T-cell (primary cell): Measurements from ENCODE around the gene TENM3. TPM values are rescaled to one million over a fixed set of nuclear protein-coding genes. Genes with fewer than 3 reads are reported as not detected.

Source experiments
- ATAC-seq, 4 experiments: fragments of 200-7000 bp in 3 of 4; fragments of 150-1000 bp in 1 of 4; cut with Tn5 transposase; replicated peaks in 1 of 4; 1 replicate in 3 of 4; 2 replicates in 1 of 4; pipeline ENCODE4 v1.10.0; 2021; ENCODE audit warnings: moderate library complexity in 3 of 4, mild to moderate bottlenecking in 2 of 4, moderate number of reproducible peaks in 1 of 4
- CTCF ChIA-PET, 2 donors: fragments of 300-600 bp; sonication (Branson Sonifier 250); formaldehyde crosslinking; loops; one replicate each; lab custom pipeline; 2022; ENCODE audit warnings: antibody characterized with exemption in 2 of 2; lab: Charles Lee
- POLR2A ChIA-PET, 2 donors: fragments of 300-600 bp; sonication (Branson Sonifier 250); formaldehyde crosslinking; loops; one replicate each; lab custom pipeline; 2022; ENCODE audit warnings: antibody characterized with exemption in 2 of 2; lab: Charles Lee
- DNase-seq, 35 experiments: peaks; one replicate each; pipeline versions ENCODE4 v3.0.0 to v3.0.0-alpha.2; 2013 to 2023
- H3K27ac ChIP-seq: one replicate; pipeline ENCODE4 v1.5.1; 2013; ENCODE audit warnings: low read length
- H3K27me3 ChIP-seq, 2 experiments: replicated peaks in 1 of 2; 1 replicate in 1 of 2; 2 replicates in 1 of 2; pipeline versions ENCODE4 v1.6.1 to v1.7.0; 2013; ENCODE audit warnings: low read length in 1 of 2, mixed read lengths in 1 of 2; ENCODE audit not compliant: control insufficient read depth in 2 of 2, insufficient read depth in 2 of 2; ENCODE audit errors: extremely low read depth in 1 of 2
- H3K36me3 ChIP-seq, 2 donors: 1 replicate in 1 of 2; 2 replicates in 1 of 2; pipeline versions ENCODE4 v1.6.1 to v1.7.0; 2013; ENCODE audit warnings: low read length in 1 of 2; ENCODE audit not compliant: control insufficient read depth in 2 of 2, insufficient read depth in 1 of 2; ENCODE audit errors: extremely low read depth in 1 of 2
- H3K4me1 ChIP-seq, 2 experiments: 1 replicate in 1 of 2; 2 replicates in 1 of 2; pipeline versions ENCODE4 v1.6.1 to v1.7.0; 2013; ENCODE audit warnings: low read length in 2 of 2, mixed read lengths in 1 of 2; ENCODE audit not compliant: insufficient read depth in 2 of 2, control insufficient read depth in 1 of 2; ENCODE audit errors: extremely low read depth in 1 of 2
- H3K4me3 ChIP-seq, 2 donors: 1 replicate in 1 of 2; 2 replicates in 1 of 2; pipeline versions ENCODE4 v1.5.1 to v1.7.0; 2013; ENCODE audit warnings: mild to moderate bottlenecking in 2 of 2, low read length in 1 of 2, moderate library complexity in 1 of 2; ENCODE audit not compliant: control insufficient read depth in 1 of 2; ENCODE audit errors: extremely low read depth in 1 of 2
- H3K9me3 ChIP-seq: 2 replicates; pipeline ENCODE4 v1.7.0; 2013
- H3K27ac Mint-ChIP-seq, 2 donors: one replicate each; pipeline ENCODE4 v1.8.0; 2020 to 2021; ENCODE audit warnings: mild to moderate bottlenecking in 2 of 2, mixed read lengths in 2 of 2
- H3K27me3 Mint-ChIP-seq, 2 donors: one replicate each; pipeline ENCODE4 v1.8.0; 2021 to 2022; ENCODE audit warnings: mixed read lengths in 2 of 2
- H3K36me3 Mint-ChIP-seq: one replicate; pipeline ENCODE4 v1.8.0; 2021; ENCODE audit warnings: mixed read lengths
- H3K4me1 Mint-ChIP-seq, 3 donors: one replicate each; pipeline ENCODE4 v1.8.0; 2020 to 2022; ENCODE audit warnings: mixed read lengths in 3 of 3, mild to moderate bottlenecking in 1 of 3
- H3K4me3 Mint-ChIP-seq, 3 donors: one replicate each; pipeline ENCODE4 v1.8.0; 2020 to 2022; ENCODE audit warnings: mild to moderate bottlenecking in 3 of 3, mixed read lengths in 3 of 3, moderate library complexity in 3 of 3
- H3K9me3 Mint-ChIP-seq, 3 donors: one replicate each; pipeline ENCODE4 v1.8.0; 2020 to 2022; ENCODE audit warnings: mixed read lengths in 3 of 3
- WGBS: methylation state at CpG from one replicate; pipeline ENCODE4 v1.1.5; 2013; ENCODE audit warnings: missing lambda C conversion rate; ENCODE audit not compliant: insufficient coverage; 5-methylcytosine and 5-hydroxymethylcytosine counted together
- total RNA-seq, 35 experiments: library from RNA in 6 of 35; stranded (reverse) in 6 of 35; fragments of 120-200 nt in 1 of 35; gene quantifications; one replicate each; pipeline versions ENCODE4 v1.2.1 to v1.2.4 and lab custom pipeline; 2013 to 2026

Gene TENM3
- total RNA-seq, 5 donors from 2014 or later (not counting 1 experiment from before 2014, with no cell fraction given), result 0.03 to 0.44 (median 0.16) TPM; not detected in 2

GRCh38 chr4:182589100-182589499 is 345.9 kb downstream of the TENM3 start:
- H3K4me1 Mint-ChIP-seq, result no peaks in the 10 kb centered on the region
- Histone ChIP-seq H3K27me3 (no peaks in the 10 kb centered on the region), H3K4me1 (no peaks in the 10 kb centered on the region), H3K4me3 (no peak overlapping the region), H3K36me3 (no peaks in the 10 kb centered on the region), H3K9me3 (no peaks in the 10 kb centered on the region), H3K27ac (no peak overlapping the region)
- peaks cover 2 to 8% (median 4%) of the 10 kb centered on the region in 3 donors for H3K9me3 Mint-ChIP-seq
- ATAC-seq, result no peak
- no peak overlapping the region for H3K4me3 Mint-ChIP-seq
- no peaks in the 10 kb centered on the region for H3K36me3 Mint-ChIP-seq
- ChIA-PET CTCF (no interaction called here), POLR2A (no interaction called here)
- H3K27me3 Mint-ChIP-seq, result peaks cover 0 to 16% of the 10 kb centered on the region in 2 donors
- no peak overlapping the region for H3K27ac Mint-ChIP-seq
- no CpG with 5 or more reads among the region's 2 CpGs for WGBS
- DNase-seq, result no peak

GRCh38 chr4:182593402-182593801 is 350.2 kb downstream of the TENM3 start:
- no peaks in the 10 kb centered on the region for H3K9me3 ChIP-seq
- Mint-ChIP-seq H3K4me1 (no peaks in the 10 kb centered on the region), H3K27ac (no peak overlapping the region), H3K27me3 (peaks cover 0 to 10% of the 10 kb centered on the region in 2 donors), H3K4me3 (no peak overlapping the region), H3K9me3 (peaks cover 0 to 8% (median 2%) of the 10 kb centered on the region in 3 donors), H3K36me3 (no peaks in the 10 kb centered on the region)
- H3K4me1 ChIP-seq, result no peaks in the 10 kb centered on the region
- WGBS, result 69% methylated on average over 4 of the region's 7 CpGs
- ATAC-seq (no peak), DNase-seq (no peak)
- H3K36me3 ChIP-seq, result no peaks in the 10 kb centered on the region
- no peak overlapping the region for H3K27ac ChIP-seq
- no peak overlapping the region for H3K4me3 ChIP-seq
- H3K27me3 ChIP-seq, result no peaks in the 10 kb centered on the region
- POLR2A ChIA-PET, result no interaction called here
- CTCF ChIA-PET, result no interaction called here

GRCh38 chr4:182593864-182594263 is 350.7 kb downstream of the TENM3 start:
- Mint-ChIP-seq H3K36me3 (no peaks in the 10 kb centered on the region), H3K4me1 (no peaks in the 10 kb centered on the region), H3K27me3 (peaks cover 0 to 10% of the 10 kb centered on the region in 2 donors), H3K27ac (no peak overlapping the region), H3K4me3 (no peak overlapping the region), H3K9me3 (peaks cover 0 to 8% (median 2%) of the 10 kb centered on the region in 3 donors)
- CTCF ChIA-PET, result no interaction called here
- Histone ChIP-seq H3K4me1 (no peaks in the 10 kb centered on the region), H3K4me3 (no peak overlapping the region), H3K36me3 (no peaks in the 10 kb centered on the region), H3K9me3 (no peaks in the 10 kb centered on the region), H3K27me3 (no peaks in the 10 kb centered on the region), H3K27ac (no peak overlapping the region)
- POLR2A ChIA-PET, result interaction anchor here in 1 of 2 donors (0.7 kb wide), 1 partner anchor 33 kb away, joined by 5 read pairs; no protein-coding TSS in a partner anchor
- ATAC-seq (no peak), DNase-seq (no peak)
- 57% methylated on average over 1 of the region's 1 CpG for WGBS

GRCh38 chr4:182600093-182600492 is 356.9 kb downstream of the TENM3 start:
- H3K27ac ChIP-seq, result no peak overlapping the region
- no CpG with 5 or more reads among the region's 2 CpGs for WGBS
- Mint-ChIP-seq H3K9me3 (no peaks in the 10 kb centered on the region), H3K27me3 (peaks cover 0 to 2% of the 10 kb centered on the region in 2 donors), H3K4me3 (no peak overlapping the region), H3K36me3 (no peaks in the 10 kb centered on the region), H3K4me1 (no peaks in the 10 kb centered on the region), H3K27ac (no peak overlapping the region)
- H3K4me1 ChIP-seq, result no peaks in the 10 kb centered on the region
- DNase-seq (no peak), ATAC-seq (no peak)
- ChIA-PET CTCF (interaction anchor here (0.6 kb wide), 2 partner anchors 9 to 15 kb away, joined by 3 to 5 read pairs; no protein-coding TSS in a partner anchor), POLR2A (no interaction called here)
- no peaks in the 10 kb centered on the region for H3K36me3 ChIP-seq
- no peaks in the 10 kb centered on the region for H3K9me3 ChIP-seq
- H3K27me3 ChIP-seq, result no peaks in the 10 kb centered on the region
- H3K4me3 ChIP-seq, result no peak overlapping the region

- Mint-ChIP-seq H3K36me3 (no peaks in the 10 kb centered on the region), H3K4me3 (no peak overlapping the region), H3K27ac (no peak overlapping the region), H3K4me1 (no peaks in the 10 kb centered on the region), H3K9me3 (no peaks in the 10 kb centered on the region), H3K27me3 (peaks cover 0 to 2% of the 10 kb centered on the region in 2 donors)
- Histone ChIP-seq H3K4me1 (no peaks in the 10 kb centered on the region), H3K27ac (no peak overlapping the region), H3K36me3 (no peaks in the 10 kb centered on the region), H3K9me3 (no peaks in the 10 kb centered on the region), H3K4me3 (no peak overlapping the region), H3K27me3 (no peaks in the 10 kb centered on the region)
- ChIA-PET POLR2A (no interaction called here), CTCF (no interaction called here)
- DNase-seq (no peak), ATAC-seq (no peak)
- 80% methylated on average over 1 of the region's 8 CpGs for WGBS
These were observed 357.7 kb downstream of the TENM3 start for GRCh38 chr4:182600856-182601255.

- no peaks in the 10 kb centered on the region for H3K4me1 ChIP-seq
- Mint-ChIP-seq H3K36me3 (no peaks in the 10 kb centered on the region), H3K9me3 (no peaks in the 10 kb centered on the region), H3K4me1 (no peaks in the 10 kb centered on the region), H3K4me3 (no peak overlapping the region), H3K27ac (no peak overlapping the region), H3K27me3 (peaks cover 0 to 2% of the 10 kb centered on the region in 2 donors)
- H3K27me3 ChIP-seq, result no peaks in the 10 kb centered on the region
- CTCF ChIA-PET, result interaction anchor here in 1 of 2 donors (0.5 kb wide), 1 partner anchor 202 kb away, joined by 6 read pairs; no protein-coding TSS in a partner anchor
- ATAC-seq, result no peak
- no peak overlapping the region for H3K27ac ChIP-seq
- WGBS, result no CpG with 5 or more reads among the region's 2 CpGs
- DNase-seq, result no peak
- POLR2A ChIA-PET, result no interaction called here
- no peaks in the 10 kb centered on the region for H3K36me3 ChIP-seq
- H3K4me3 ChIP-seq, result no peak overlapping the region
- H3K9me3 ChIP-seq, result no peaks in the 10 kb centered on the region
These were observed 361.0 kb downstream of the TENM3 start for GRCh38 chr4:182604161-182604622.
